ENCODE measurements around the gene MAP3K3.
"Not testable (repeated sequence)": the region's sequence is repeated elsewhere in the genome, so short reads cannot be mapped to it uniquely, and the experiment has no call there.

The MAP3K3 gene

GRCh38 chr17:63704836-63705235 lies 82.6 kb downstream of the MAP3K3 start:
- no peak for DNase-seq

DNA sequence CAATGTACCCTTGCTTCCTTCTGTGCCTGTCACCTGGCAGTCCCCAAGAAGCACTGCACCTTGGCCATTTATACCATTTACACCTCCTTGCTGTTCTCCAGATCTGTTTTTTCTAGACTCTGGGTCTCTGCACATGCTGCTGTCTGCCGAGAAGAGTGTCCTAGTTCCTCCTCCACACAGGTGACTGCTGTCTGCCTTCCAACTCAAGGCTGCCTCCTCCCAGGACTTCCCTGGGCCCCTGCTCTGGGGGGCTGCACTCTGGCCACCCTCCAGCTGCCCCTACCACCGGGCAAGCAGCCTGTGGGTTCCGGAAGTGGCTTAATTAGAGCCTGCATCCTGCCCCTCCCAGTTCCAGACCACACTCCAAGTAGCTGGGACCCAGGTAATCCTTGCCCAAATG lies 83.4 kb downstream of the MAP3K3 start:
- DNase-seq = no peak

- no peak for DNase-seq
Measured at GRCh38 chr17:63706336-63707082, 84.3 kb downstream of the MAP3K3 start.

- no peak for DNase-seq
Measured at GRCh38 chr17:63707151-63707550, 84.9 kb downstream of the MAP3K3 start.

GRCh38 chr17:63709110-63709509 lies 86.9 kb downstream of the MAP3K3 start:
- no peak for DNase-seq

GRCh38 chr17:63714550-63715277 lies 92.5 kb downstream of the MAP3K3 start:
- no peak for DNase-seq

- no peak for DNase-seq
Measured at GRCh38 chr17:63716426-63716825, 94.2 kb downstream of the MAP3K3 start.

GRCh38 chr17:63718988-63719387 lies 96.8 kb downstream of the MAP3K3 start:
- no peak for DNase-seq

DNA sequence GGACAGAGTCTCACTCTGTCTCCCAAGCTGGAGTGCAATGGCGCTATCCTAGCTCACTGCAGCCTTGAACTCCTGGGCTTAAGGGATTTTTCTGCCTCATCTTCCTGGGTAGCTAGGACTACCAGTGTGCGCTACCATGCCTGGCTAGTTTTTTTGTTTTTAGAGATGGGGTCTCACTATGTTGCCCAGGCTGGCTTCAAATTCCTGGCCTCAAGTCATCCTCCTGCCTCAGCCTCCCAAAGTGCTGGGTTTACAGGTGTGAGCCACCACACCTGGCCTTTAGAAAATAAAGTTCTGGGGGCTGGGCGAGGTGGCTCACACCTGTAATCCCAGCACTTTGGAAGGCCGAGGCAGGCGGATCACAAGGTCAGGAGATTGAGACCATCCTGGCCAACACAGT lies 98.0 kb downstream of the MAP3K3 start:
- not testable (repeated sequence) for DNase-seq

DNA sequence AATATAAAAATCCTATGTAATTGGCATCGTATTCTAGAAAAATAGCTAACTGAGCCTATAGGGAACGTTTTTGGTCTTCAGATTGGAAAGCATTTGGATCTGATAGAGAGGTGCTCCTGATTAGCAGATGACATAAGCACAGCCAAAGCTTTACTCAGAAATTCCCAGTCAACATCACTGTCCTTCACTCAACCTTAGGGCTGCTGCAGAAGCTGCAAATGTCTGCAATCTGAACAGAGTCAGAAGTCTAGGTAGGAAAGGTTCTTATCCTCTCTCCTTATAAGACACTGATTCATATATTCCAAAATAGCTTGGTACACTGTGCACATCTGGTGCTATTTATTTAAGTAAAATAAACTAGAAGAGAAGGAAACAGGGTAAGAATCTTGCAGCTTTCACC lies 100.2 kb downstream of the MAP3K3 start:
- DNase-seq = no peak

DNA sequence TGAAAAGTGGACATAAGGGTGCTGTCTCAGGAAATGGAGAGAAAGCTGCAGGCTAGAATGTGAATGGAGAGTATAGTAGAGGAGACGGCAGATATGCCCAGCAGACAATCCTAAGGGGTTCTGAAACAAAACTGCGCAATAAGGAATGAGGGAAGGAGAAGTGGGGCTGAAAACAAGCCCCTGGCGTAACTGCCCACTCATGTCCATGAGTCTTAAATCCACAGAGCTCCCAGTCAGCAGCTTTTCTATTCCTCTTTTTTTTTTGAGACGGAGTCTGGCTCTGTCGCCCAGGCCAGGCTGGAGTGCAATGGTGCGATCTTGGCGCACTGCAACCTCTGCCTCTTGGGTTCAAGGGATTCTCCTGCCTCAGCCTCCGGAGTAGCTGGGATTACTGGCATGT lies 113.5 kb downstream of the MAP3K3 start:
- no peak for DNase-seq

- peak in 1 of 51 donors; percentile 41 for DNase-seq
Measured at GRCh38 chr17:63740464-63741142, 118.4 kb downstream of the MAP3K3 start.

DNA sequence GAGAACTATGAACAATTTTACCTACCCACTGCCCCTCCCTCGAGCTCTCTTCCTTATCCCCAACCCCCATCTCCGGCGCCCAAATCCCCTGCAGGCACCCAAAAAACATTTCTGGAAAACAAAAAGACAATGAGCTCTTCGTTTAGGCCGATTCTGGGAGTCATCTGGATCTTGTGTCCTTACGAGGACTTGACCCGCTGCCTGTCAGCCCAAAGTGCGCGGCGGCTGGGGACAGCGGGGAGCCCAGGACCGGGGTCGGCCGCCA lies 118.9 kb downstream of the MAP3K3 start:
- peak in 3 of 51 donors; percentile 34 to 59 (median 41) for DNase-seq

GRCh38 chr17:63741408-63742173 lies 119.4 kb downstream of the MAP3K3 start, which contains the start of gene STRADA:
TSS of gene STRADA (minus strand) at chr17:63741799. CDS start at chr17:63728369, 13,430 bp downstream.
- peak; percentile 73 to 99 (median 95) for DNase-seq

All from hypothalamus (tissue), 51 donors.